Thyroid gland (tissue), 4 donors: ENCODE results near the gene NPHP4.

Experiments
- CTCF ChIP-seq, 6 experiments: fragments of 200-600 bp in 3 of 6; fragments of 450-650 bp in 3 of 6; sonication (generic) in 3 of 6; IDR thresholded peaks; one replicate each; pipeline ENCODE4 v1.5.1; 2016 to 2019; ENCODE audit warnings: antibody characterized with exemption in 6 of 6, mild to moderate bottlenecking in 2 of 6, inconsistent platforms in 1 of 6, moderate library complexity in 1 of 6
- POLR2A ChIP-seq, 2 donors: fragments of 450-650 bp; IDR thresholded peaks; one replicate each; pipeline ENCODE4 v1.6.1; 2017; ENCODE audit warnings: antibody characterized with exemption in 2 of 2, mild to moderate bottlenecking in 2 of 2, moderate library complexity in 1 of 2

GRCh38 chr1:5994713-5995621, 2.7 kb upstream of the NPHP4 start:
- TF ChIP-seq CTCF (IDR thresholded peaks at IDR 0.05) (no peak), POLR2A (IDR thresholded peaks at IDR 0.05) (no peak)
